HG03025 (cell line): ENCODE measurements around the gene TRAPPC3L.

Source experiments
- ATAC-seq: cut with Tn5 transposase; IDR thresholded peaks from one replicate; pipeline ENCODE4 v1.9.1; 2021; ENCODE audit warnings: mild to moderate bottlenecking, moderate library complexity; ENCODE audit not compliant: unreplicated experiment, low FRiP score

TRAPPC3L gene

DNA sequence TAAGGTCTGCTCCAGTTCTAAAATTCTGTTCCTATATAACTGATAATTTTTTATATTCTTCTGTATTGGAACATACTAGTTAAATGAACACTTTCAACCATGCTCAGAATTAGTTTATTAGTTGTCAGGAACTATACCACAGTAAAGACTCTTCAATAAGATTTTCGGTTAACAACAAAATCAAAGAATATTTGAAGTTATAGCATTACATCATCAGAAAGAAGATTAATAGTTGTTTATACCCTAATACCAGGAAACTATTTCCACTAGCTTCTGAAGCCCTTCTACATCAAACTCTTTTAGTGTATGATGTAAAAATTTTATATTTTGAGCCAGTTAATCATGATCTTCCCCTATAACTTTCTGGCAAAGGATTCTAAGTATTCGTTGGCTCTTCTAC lies 14.6 kb upstream of the TRAPPC3L start:
- no peak for ATAC-seq

DNA sequence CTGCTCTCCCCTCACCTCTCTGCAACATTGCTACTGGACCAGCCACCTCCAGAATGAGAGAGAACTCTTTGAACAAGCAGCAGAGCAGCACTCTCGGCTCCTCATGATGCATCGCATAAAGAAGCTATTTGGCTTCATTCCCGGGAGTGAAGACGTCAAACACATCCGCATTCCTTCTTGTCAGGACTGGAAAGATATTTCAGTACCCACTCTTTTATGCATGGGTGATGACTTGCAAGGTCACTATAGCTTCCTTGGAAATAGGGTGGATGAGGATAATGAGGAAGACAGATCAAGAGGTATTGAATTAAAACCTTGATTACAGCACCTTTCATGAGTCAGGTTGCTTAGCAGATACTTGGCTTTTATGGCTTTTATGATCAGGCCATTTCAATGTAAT lies 12.4 kb upstream of the TRAPPC3L start:
- ATAC-seq = no peak

GRCh38 chr6:116556814-116557415 lies 11.4 kb upstream of the TRAPPC3L start:
- ATAC-seq = no peak

GRCh38 chr6:116556065-116556464 lies 10.6 kb upstream of the TRAPPC3L start:
- ATAC-seq = no peak

GRCh38 chr6:116553451-116553850 lies 8.0 kb upstream of the TRAPPC3L start, which contains the start of gene CALHM4:
CALHM4 (plus strand) TSS chr6:116553751; CDS start chr6:116553794, 43 bp downstream.
- no peak for ATAC-seq

DNA sequence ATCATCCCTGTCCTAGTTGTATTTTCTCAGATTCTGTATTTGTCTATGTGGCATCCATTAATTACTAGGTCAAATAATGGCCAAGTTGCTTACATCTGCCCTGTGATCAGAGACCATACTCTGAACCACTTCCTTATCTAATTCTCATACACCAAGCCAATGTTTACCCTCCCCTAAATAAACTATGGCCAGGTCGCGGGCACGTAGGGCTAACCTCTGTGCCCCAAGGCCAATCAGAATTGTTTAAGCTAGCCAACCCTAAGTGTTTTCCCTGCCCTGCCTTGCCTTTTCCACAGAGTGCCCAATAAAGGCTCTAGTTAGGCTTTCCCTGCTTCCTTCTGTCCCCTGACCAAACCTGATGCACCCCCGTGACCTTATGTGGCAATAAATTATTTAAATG lies 5.3 kb upstream of the TRAPPC3L start:
- ATAC-seq = no peak

- ATAC-seq = no peak
These were observed 1.9 kb upstream of the TRAPPC3L start for GRCh38 chr6:116547358-116547757.

GRCh38 chr6:116543149-116543548 lies 2.3 kb downstream of the TRAPPC3L start:
- no peak for ATAC-seq

DNA sequence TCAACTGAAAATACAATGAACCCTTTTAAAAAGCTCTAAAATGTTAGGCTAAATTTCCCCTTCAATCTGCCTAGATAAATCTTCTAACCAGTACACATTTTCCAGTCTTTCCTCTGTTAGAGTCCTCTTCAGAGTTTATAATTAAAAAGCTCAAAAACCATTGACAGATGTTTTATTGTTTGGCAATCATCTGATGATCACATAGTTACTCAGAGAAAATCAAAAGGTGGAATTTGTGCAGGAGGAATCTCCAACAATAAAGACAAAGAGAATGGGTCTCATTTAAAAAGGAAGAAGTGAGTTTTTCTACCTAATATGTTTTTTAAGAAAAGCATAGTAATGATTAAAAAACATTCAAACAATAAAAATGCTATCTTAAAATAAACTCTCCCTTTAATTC lies 3.1 kb downstream of the TRAPPC3L start:
- ATAC-seq = no peak

GRCh38 chr6:116536216-116536621 lies 9.3 kb downstream of the TRAPPC3L start:
- ATAC-seq = no peak

DNA sequence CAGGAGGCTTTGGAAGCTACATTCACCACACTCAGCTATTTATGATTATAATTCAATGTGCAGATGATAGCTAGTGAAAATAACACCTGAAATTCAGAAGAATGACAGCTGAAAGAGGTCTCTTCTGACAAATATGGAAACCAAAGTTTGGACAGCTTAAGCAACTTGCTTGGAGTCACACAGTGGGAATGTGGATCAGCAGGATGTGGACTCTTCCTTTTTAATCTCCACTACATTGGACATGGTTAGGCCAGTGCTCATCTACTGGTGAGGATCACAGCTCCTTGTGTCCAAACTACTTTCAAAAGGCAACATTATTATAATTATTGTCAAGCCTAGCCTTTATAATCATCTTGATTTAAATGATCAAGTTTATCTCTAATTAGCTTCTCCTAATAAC lies 10.4 kb downstream of the TRAPPC3L start:
- no peak for ATAC-seq

DNA sequence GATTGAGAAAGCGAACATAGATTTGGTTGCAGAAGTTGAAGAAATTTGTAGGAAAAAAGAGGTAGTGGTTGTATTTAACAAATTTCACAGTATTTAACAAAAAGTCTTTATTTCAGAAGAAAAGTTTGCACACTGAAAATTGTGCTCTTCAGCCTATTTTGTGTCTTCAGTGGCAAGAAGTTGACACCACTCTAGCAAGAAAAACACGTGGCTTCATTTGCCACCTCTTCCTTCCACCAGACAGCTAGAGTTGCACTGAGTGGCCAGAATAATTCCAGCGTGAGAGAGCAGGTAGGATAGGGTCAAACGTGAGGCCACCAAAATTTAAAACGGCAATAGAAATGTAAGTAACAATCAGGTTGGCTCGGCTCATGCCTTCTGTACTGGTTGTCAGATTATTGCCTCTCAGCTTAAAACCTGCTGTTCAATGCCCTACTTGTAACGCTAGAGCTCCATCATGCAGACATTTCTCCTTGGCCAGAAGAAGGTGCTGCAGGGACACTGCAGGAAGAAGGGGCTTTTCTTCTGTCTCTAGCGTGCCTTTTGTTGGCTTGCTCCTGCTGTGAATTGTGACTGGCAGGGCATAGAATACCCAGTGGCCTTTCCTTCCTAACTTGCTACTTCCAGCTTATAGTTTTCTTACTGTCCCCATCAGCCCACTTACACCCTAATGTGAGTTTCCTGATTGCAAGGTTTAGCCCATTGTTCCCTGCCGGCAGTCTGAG lies 12.1 kb downstream of the TRAPPC3L start:
- ATAC-seq = no peak

GRCh38 chr6:116531675-116532570 lies 13.6 kb downstream of the TRAPPC3L start:
- ATAC-seq = no peak

GRCh38 chr6:116530436-116530835 lies 15.0 kb downstream of the TRAPPC3L start:
- no peak for ATAC-seq

GRCh38 chr6:116529466-116530290 lies 15.8 kb downstream of the TRAPPC3L start:
- no peak for ATAC-seq

- ATAC-seq = no peak
These were observed 16.7 kb downstream of the TRAPPC3L start for GRCh38 chr6:116528780-116529179.

DNA sequence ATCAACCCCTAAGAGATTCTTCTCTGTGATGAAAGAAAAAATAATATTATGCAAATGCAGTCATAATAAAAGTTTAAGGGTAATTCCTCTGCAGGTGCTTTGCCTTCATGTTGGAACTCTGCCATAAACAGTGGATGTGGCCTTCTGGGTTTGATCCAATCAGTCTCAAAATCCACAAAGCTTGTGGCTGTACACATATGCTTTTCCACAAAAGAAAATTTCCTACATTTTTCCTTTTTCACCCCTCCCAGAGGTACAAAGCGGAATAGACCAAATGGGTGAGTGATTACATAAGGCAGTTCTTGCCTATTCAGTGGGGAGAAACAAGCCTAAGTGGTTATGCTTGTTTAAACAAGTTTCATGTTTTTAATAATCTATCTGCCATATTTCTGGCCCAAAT lies 17.4 kb downstream of the TRAPPC3L start:
- ATAC-seq = no peak

- no peak for ATAC-seq
These were observed 21.2 kb downstream of the TRAPPC3L start for GRCh38 chr6:116524236-116524635.

DNA sequence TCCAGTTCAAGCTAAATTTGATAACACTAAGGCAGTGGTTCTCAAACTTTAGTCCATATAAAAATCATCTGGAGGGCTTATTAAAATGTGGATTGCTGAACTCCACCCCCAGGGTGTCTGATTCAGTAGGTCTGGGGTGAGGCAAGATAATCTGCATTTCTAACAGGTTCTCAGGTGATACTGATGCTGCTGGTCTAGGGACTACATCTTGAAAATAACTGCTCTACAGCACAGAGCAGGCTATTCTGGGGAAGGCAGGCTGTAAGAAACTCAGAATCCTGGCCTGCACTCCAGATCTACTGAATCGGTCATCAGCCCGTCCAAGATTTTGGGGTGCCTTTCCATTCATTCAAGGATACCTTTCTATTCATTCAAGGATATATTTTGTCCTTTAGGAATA lies 22.6 kb downstream of the TRAPPC3L start:
- ATAC-seq = no peak

DNA sequence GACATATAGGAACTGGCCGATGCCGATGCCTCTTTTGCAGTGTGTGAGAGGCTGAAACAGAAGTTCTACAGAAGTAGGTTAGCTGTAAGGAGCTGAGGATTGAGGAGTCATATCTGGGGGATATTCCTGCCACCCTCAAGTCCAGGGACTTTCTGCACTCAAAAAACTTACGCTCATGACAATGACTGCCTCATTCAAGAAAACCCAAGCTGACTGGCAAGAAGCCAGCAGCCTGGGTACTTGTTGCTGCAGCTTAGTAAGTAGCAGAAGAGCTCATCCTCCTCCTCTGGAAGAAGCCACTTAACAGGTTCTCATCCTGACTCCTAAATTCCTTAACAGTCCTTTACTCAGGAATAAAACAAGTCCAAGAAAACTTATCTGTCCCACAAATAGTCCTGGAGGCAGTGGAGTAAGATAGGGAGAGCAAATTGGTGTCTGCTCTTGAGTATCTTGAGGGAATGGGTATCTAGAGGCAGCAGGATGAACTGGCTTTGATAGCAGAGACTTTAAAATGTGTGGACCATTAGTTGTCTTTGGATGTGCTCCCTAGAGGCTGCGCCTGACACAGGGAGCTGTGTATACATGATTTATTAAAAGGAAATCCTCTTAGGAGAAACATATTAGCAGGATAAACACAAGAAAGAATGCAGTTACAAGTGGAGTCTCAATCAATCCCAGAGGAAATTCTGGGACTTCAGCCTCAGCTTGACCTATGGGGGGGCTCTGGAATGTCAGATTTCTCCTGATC lies 26.7 kb downstream of the TRAPPC3L start:
- no peak for ATAC-seq
